ENCODE measurements around the gene PNKP.

GRCh38 chr19:49829721-49830120 is 37.7 kb downstream of the PNKP start:
- TF ChIP-seq CTCF (conservative IDR thresholded peaks at IDR 0.05; ENCODE audit: low read depth, low read length), result no peak
- no peak for TF ChIP-seq EZH2 (IDR thresholded peaks at IDR 0.05; ENCODE audit: borderline replicate concordance, low read depth, low read length, poor library complexity, severe bottlenecking)
